MM.1S (cell line): ENCODE results near the gene RFX7.

ENCODE experiments used
- EZH2phosphoT487 ChIP-seq: fragments of 300-600 bp; sonication (generic); IDR thresholded peaks from 2 replicates; pipeline ENCODE4 v1.6.1; 2018; ENCODE audit warnings: antibody characterized with exemption, low read length
- TF ChIP-seq, protein P1 (sequence below): fragments of 300-600 bp; sonication (generic); IDR thresholded peaks from 2 replicates; pipeline ENCODE4 v1.5.1; 2016; ENCODE audit warnings: antibody characterized with exemption, low read length, mixed read lengths

DNA sequence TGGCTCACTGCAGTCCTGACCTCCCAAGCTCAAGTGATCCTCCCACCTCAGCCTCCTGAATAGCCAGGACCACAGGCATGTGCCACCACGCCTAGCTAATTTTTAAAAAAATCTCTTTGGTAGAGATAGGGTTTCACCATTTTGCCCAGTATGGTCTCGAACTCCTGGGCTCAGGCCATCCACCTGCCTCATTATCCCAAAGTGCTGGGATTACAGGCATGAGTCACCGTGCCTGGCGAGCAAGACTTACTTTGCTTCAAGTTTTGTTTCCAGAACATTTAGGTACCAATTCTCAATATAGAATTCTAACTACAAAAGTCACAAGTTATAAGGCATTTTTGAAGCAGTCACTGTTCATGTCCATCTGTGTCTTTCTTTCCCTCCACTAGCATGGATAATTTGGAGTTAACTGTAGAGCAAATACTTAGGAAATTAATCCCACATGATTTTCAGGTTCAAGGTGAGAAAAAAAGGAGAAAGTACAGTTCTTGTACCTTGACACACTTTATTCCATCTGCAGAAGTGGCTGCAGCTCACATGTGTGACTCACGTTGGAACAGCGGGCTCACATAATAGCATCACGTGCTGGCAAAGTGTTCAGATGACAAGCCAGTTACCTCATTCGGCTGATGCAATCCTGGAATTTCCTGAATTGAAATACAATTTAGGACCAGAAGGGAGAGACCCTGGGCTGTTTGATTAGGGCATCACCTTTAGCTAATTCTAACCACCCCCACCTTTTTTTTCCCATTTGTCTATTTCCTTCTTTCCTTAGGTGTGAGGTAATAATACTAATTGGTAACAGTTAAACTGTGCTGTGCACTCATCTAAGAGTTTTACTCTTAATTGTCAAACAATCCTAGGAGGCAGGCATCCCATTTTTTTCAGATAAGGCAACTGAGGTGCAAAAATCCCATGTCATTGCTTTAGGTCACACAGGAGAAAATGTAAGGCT, 203.3 kb downstream of the RFX7 start:
- TF ChIP-seq, protein P1, sequence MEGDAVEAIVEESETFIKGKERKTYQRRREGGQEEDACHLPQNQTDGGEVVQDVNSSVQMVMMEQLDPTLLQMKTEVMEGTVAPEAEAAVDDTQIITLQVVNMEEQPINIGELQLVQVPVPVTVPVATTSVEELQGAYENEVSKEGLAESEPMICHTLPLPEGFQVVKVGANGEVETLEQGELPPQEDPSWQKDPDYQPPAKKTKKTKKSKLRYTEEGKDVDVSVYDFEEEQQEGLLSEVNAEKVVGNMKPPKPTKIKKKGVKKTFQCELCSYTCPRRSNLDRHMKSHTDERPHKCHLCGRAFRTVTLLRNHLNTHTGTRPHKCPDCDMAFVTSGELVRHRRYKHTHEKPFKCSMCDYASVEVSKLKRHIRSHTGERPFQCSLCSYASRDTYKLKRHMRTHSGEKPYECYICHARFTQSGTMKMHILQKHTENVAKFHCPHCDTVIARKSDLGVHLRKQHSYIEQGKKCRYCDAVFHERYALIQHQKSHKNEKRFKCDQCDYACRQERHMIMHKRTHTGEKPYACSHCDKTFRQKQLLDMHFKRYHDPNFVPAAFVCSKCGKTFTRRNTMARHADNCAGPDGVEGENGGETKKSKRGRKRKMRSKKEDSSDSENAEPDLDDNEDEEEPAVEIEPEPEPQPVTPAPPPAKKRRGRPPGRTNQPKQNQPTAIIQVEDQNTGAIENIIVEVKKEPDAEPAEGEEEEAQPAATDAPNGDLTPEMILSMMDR = no peak
- no peak for TF ChIP-seq EZH2phosphoT487
